Neural cell (in vitro differentiated cells): ENCODE measurements around the gene NUP98.
"Not testable (repeated sequence)": the region's sequence is repeated elsewhere in the genome, so short reads cannot be mapped to it uniquely, and the experiment has no call there.

ENCODE experiments used
- EP300 ChIP-seq: fragments of 450-650 bp; conservative IDR thresholded peaks from 2 replicates; pipeline ENCODE4 v1.6.1; 2014; ENCODE audit warnings: antibody characterized with exemption, mild to moderate bottlenecking, moderate library complexity; ENCODE audit not compliant: poor library complexity, severe bottlenecking
- MXI1 ChIP-seq: fragments of 450-650 bp; conservative IDR thresholded peaks from 2 replicates; pipeline ENCODE4 v1.6.1; 2014; ENCODE audit warnings: antibody characterized with exemption, mild to moderate bottlenecking; ENCODE audit not compliant: poor library complexity, severe bottlenecking
- POLR2AphosphoS5 ChIP-seq: IDR thresholded peaks from 2 replicates; pipeline ENCODE4 v1.6.1; 2012
- RAD21 ChIP-seq: fragments of 450-650 bp; conservative IDR thresholded peaks from 2 replicates; pipeline ENCODE4 v1.6.1; 2014; ENCODE audit warnings: antibody characterized with exemption, mild to moderate bottlenecking, moderate library complexity
- REST ChIP-seq: IDR thresholded peaks from 2 replicates; pipeline ENCODE4 v1.6.1; 2012; ENCODE audit warnings: borderline replicate concordance
- TF ChIP-seq, protein P1 (sequence below): fragments of 450-650 bp; IDR thresholded peaks from 2 replicates; pipeline ENCODE4 v1.5.1; 2014; ENCODE audit warnings: antibody characterized with exemption, mild to moderate bottlenecking, moderate library complexity; ENCODE audit not compliant: poor library complexity, severe bottlenecking

DNA sequence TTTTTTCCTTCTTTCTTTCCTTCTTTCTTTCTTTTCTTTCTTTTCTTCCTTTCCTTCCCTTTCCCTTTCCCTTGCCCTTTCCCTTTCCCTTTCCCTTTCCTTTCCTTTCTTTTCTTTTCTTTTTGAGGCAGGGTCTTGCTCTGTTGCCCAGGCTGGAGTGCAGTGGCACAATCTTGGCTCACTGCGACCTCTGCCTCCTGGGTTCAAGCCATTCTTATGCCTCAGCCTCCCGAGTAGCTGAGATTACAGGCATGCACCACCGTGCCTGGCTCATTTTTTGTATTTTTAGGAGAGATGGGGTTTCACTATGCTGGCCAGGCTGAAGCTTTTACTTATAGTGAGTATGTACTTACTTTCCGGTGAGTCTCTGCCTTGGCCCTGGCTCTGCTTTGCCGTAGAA, 17.5 kb upstream of the NUP98 start:
- TF ChIP-seq, protein P1, sequence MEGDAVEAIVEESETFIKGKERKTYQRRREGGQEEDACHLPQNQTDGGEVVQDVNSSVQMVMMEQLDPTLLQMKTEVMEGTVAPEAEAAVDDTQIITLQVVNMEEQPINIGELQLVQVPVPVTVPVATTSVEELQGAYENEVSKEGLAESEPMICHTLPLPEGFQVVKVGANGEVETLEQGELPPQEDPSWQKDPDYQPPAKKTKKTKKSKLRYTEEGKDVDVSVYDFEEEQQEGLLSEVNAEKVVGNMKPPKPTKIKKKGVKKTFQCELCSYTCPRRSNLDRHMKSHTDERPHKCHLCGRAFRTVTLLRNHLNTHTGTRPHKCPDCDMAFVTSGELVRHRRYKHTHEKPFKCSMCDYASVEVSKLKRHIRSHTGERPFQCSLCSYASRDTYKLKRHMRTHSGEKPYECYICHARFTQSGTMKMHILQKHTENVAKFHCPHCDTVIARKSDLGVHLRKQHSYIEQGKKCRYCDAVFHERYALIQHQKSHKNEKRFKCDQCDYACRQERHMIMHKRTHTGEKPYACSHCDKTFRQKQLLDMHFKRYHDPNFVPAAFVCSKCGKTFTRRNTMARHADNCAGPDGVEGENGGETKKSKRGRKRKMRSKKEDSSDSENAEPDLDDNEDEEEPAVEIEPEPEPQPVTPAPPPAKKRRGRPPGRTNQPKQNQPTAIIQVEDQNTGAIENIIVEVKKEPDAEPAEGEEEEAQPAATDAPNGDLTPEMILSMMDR: not testable (repeated sequence)
- not testable (repeated sequence) for TF ChIP-seq POLR2AphosphoS5, RAD21, REST, MXI1, EP300
